K562 (cell line): Measurements from ENCODE around the gene RETREG2. TPM values are rescaled to one million over a fixed set of nuclear protein-coding genes. Genes with fewer than 3 reads are reported as not detected.

Experiments used
- CUX1 ChIP-seq: fragments of 200-800 bp; sonication (Bioruptor generic); IDR thresholded peaks from 2 replicates; pipeline ENCODE4 v1.6.1; 2016; ENCODE audit warnings: missing genetic modification characterization, missing compliant biosample characterization
- KDM5B ChIP-seq: fragments of 200-600 bp; sonication (generic); IDR thresholded peaks from 2 replicates; pipeline ENCODE4 v1.6.1; 2012; ENCODE audit warnings: low read depth, mild to moderate bottlenecking, moderate library complexity, low read length, control low read depth, inconsistent platforms; ENCODE audit not compliant: insufficient replicate concordance
- NFYB ChIP-seq: IDR thresholded peaks from 2 replicates; pipeline ENCODE4 v1.6.1; 2011; ENCODE audit warnings: mild to moderate bottlenecking, moderate library complexity; ENCODE audit not compliant: insufficient read length; ENCODE audit errors: extremely low read depth
- NONO ChIP-seq, 2 experiments: fragments of 200-400 bp in 1 of 2; fragments of 450-650 bp in 1 of 2; formaldehyde crosslinking in 1 of 2; IDR thresholded peaks; 2 replicates each; pipeline ENCODE4 v1.6.1; 2017; ENCODE audit warnings: low read depth in 2 of 2, mild to moderate bottlenecking in 2 of 2, moderate library complexity in 2 of 2, low read length in 1 of 2
- RB1 ChIP-seq: fragments of 450-650 bp; IDR thresholded peaks from 2 replicates; pipeline ENCODE4 v1.6.1; 2017; ENCODE audit warnings: low read depth, mild to moderate bottlenecking
- TAF9B ChIP-seq: fragments of 450-650 bp; IDR thresholded peaks from 2 replicates; pipeline ENCODE4 v1.6.1; 2018; ENCODE audit warnings: mild to moderate bottlenecking; ENCODE audit not compliant: partially characterized antibody
- TRIM24 ChIP-seq, 2 experiments: fragments of 450-650 bp; IDR thresholded peaks; 2 replicates each; pipeline ENCODE4 v1.6.1; 2016
- WHSC1 ChIP-seq: IDR thresholded peaks from one replicate; pipeline ENCODE4 v1.6.1; 2012; ENCODE audit warnings: low read length, control low read depth, inconsistent platforms
- ZC3H8 ChIP-seq: fragments of 450-650 bp; IDR thresholded peaks from 2 replicates; pipeline ENCODE4 v1.6.1; 2017
- ZNF134 ChIP-seq: fragments of 250-450 bp; sonication (Bioruptor Pico); conservative IDR thresholded peaks from 2 replicates; pipeline ENCODE4 v1.4.0; 2020
- ZNF77 ChIP-seq: fragments of 250-450 bp; sonication (Bioruptor Pico); IDR thresholded peaks from 2 replicates; pipeline ENCODE4 v1.5.0; 2020
- polyA plus RNA-seq, 8 experiments: library from polyadenylated mRNA; depleted of rRNA in 4 of 8; stranded (reverse) in 5 of 8; unstranded in 3 of 8; fragments of >200 nt; fragmentation: Nextera tagmentation in 2 of 8; fragmentation: Illumina TruSeq in 1 of 8; extraction: Ambion mirVana in 2 of 8; extraction: Trizol in 1 of 8; gene quantifications; 2 replicates each; pipeline versions ENCODE4 v1.2.1 to v1.2.3, GENCODE V29; 2011 to 2014; ENCODE audit warnings: inconsistent platforms in 1 of 8, missing spikeins in 1 of 8
- total RNA-seq, 7 experiments: library from RNA; depleted of rRNA in 6 of 7; stranded (reverse); fragments of >200 nt in 6 of 7; fragmentation: Illumina TruSeq in 2 of 7; extraction: Trizol in 2 of 7; gene quantifications; 2 replicates each; pipeline versions ENCODE4 v1.2.1 to v1.2.3, GENCODE V29; 2011 to 2021; ENCODE audit warnings: low replicate concordance in 1 of 7
- TF ChIP-seq, protein P1 (sequence below): sonication (generic); formaldehyde crosslinking; IDR thresholded peaks from 2 replicates; pipeline ENCODE4 v1.8.1; 2022; ENCODE audit warnings: missing genetic modification reagents
- TF ChIP-seq, protein P2 (sequence below): fragments of 250-450 bp; sonication (Bioruptor Pico); IDR thresholded peaks from 2 replicates; pipeline ENCODE4 v1.5.0; 2021; ENCODE audit warnings: mild to moderate bottlenecking, moderate library complexity
- TF ChIP-seq, protein P3 (sequence below): fragments of 450-650 bp; IDR thresholded peaks from 2 replicates; pipeline ENCODE4 v1.6.1; 2016; ENCODE audit warnings: borderline replicate concordance
- TF ChIP-seq, protein P4 (sequence below): fragments of 250-450 bp; sonication (Bioruptor Pico); IDR thresholded peaks from 2 replicates; pipeline ENCODE4 v1.8.0; 2021; ENCODE audit warnings: moderate library complexity, mild to moderate bottlenecking, inconsistent platforms

Gene RETREG2
- total and polyA plus RNA-seq, 9 of the 15 experiments (the other 6 are each of a cell fraction or from before 2014, with no cell fraction given): 4.9 to 40.1 (median 19.2) TPM

- TF ChIP-seq, protein P1, sequence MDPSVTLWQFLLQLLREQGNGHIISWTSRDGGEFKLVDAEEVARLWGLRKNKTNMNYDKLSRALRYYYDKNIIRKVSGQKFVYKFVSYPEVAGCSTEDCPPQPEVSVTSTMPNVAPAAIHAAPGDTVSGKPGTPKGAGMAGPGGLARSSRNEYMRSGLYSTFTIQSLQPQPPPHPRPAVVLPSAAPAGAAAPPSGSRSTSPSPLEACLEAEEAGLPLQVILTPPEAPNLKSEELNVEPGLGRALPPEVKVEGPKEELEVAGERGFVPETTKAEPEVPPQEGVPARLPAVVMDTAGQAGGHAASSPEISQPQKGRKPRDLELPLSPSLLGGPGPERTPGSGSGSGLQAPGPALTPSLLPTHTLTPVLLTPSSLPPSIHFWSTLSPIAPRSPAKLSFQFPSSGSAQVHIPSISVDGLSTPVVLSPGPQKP (CRISPR knock-in tag): no peak
- no peak for TF ChIP-seq WHSC1
- TF ChIP-seq, protein P2, sequence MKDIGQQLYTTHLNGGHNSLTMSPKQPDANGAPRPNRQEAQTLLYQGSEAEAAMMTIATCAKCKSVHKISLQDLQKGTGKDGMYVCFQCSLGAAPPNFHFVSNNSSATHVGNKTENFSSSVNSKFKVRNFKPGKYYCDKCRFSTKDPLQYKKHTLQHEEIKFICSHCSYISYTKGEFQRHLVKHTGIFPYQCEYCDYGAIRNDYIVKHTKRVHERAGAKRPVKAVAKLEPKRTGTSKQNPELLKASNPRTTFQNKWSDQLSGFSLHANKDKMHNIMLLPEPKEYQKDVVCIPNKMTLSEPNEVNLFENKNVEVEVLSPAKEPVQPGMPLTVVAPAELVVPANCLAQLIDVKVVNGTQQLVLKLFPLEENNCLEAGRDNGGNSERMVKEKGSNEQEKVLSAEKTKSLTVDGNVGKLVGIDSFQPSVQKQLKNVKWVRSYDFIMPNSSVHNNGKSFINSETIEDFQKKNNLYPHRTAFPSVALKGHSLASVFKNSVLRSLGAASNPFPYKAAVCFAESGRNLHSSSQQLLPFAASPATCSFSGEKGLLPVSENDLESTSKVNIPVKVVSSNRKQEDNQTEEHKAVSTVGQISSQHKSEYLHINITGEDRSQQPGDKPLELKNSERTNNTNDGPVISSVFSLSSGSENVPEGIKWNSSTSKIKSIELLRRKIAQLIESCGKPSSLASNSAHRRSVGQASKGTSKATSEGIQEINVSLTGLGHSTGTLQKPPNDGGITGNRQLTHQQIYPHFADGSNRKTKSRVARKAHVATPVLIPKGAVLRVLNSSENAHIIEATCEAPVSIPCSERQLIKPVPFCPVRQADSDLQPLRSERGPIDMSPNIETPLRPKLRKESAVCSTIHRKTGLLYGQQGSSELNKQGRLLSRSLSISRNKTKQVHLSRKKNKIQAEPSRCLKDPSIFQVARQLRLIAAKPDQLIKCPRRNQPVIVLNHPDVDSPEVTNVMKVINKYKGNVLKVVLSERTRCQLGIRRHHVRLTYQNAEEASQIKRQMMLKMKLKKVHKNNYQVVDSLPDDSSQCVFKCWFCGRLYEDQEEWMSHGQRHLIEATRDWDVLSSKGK (CRISPR knock-in tag): no peak
- no peak for TF ChIP-seq ZC3H8
- TF ChIP-seq ZNF134 (CRISPR knock-in tag): no peak
- TF ChIP-seq KDM5B: peak; percentile 88
- TF ChIP-seq, protein P3, sequence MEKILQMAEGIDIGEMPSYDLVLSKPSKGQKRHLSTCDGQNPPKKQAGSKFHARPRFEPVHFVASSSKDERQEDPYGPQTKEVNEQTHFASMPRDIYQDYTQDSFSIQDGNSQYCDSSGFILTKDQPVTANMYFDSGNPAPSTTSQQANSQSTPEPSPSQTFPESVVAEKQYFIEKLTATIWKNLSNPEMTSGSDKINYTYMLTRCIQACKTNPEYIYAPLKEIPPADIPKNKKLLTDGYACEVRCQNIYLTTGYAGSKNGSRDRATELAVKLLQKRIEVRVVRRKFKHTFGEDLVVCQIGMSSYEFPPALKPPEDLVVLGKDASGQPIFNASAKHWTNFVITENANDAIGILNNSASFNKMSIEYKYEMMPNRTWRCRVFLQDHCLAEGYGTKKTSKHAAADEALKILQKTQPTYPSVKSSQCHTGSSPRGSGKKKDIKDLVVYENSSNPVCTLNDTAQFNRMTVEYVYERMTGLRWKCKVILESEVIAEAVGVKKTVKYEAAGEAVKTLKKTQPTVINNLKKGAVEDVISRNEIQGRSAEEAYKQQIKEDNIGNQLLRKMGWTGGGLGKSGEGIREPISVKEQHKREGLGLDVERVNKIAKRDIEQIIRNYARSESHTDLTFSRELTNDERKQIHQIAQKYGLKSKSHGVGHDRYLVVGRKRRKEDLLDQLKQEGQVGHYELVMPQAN: peak; percentile 39; the same call in 1 of the 2 replicates
- peak; percentile 64 for TF ChIP-seq RB1
- TF ChIP-seq NONO (IDR thresholded peaks at IDR 0.05; ENCODE audit: low read depth in 2 of 2, low read length in 1 of 2): no peak
- no peak for TF ChIP-seq ZNF77 (CRISPR knock-in tag)
- TF ChIP-seq CUX1 (CRISPR knock-in tag): no peak
- no peak for TF ChIP-seq TRIM24 (IDR thresholded peaks at IDR 0.05)
- TF ChIP-seq, protein P4, sequence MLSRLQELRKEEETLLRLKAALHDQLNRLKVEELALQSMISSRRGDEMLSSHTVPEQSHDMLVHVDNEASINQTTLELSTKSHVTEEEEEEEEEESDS (CRISPR knock-in tag): no peak
- TF ChIP-seq TAF9B: no peak
- no peak for TF ChIP-seq NFYB
Measured at GRCh38 chr2:219160186-219161017, 17.7 kb upstream of the RETREG2 start, which contains the start of gene NHEJ1 (continued).
